Fibroblast of pulmonary artery (primary cell): ENCODE data around the gene ASMTL.

Source experiments
- DNase-seq: peaks from one replicate; pipeline ENCODE4 v3.0.0-alpha.2; 2010; ENCODE audit warnings: low read depth
- H3K4me3 ChIP-seq: replicated peaks from 2 replicates; pipeline ENCODE4 v1.5.1; 2011; ENCODE audit warnings: low read depth, mild to moderate bottlenecking, control low read depth, low read length, moderate library complexity
- TF ChIP-seq, protein P1 (sequence below): IDR thresholded peaks from 2 replicates; pipeline ENCODE4 v1.5.1; 2011; ENCODE audit warnings: mild to moderate bottlenecking, control low read depth, low read length, inconsistent platforms; ENCODE audit errors: missing control alignments

Gene ASMTL

DNA sequence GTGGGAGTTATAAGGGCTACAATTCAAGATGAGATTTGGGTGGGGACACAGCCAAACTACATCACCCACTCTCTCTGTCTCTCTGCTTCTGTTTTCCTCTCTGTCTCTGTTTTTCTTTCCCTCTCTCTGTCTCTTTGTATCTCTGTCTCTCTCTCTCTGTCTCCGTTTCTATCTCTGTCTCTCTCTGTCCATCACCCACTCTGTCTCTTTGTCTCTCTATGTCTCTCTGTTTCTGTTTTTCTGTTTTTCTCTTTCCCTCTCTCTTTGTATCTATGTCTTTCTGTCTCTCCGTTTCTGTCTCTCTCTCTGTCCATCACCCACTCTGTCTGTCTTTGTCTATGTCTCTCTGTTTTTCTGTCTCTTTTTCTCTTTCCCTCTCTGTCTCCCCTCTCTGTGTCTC is 90.8 kb downstream of the ASMTL start:
- no peak for DNase-seq
- H3K4me3 ChIP-seq = no peak overlapping the region
- TF ChIP-seq, protein P1, sequence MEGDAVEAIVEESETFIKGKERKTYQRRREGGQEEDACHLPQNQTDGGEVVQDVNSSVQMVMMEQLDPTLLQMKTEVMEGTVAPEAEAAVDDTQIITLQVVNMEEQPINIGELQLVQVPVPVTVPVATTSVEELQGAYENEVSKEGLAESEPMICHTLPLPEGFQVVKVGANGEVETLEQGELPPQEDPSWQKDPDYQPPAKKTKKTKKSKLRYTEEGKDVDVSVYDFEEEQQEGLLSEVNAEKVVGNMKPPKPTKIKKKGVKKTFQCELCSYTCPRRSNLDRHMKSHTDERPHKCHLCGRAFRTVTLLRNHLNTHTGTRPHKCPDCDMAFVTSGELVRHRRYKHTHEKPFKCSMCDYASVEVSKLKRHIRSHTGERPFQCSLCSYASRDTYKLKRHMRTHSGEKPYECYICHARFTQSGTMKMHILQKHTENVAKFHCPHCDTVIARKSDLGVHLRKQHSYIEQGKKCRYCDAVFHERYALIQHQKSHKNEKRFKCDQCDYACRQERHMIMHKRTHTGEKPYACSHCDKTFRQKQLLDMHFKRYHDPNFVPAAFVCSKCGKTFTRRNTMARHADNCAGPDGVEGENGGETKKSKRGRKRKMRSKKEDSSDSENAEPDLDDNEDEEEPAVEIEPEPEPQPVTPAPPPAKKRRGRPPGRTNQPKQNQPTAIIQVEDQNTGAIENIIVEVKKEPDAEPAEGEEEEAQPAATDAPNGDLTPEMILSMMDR = no peak

DNA sequence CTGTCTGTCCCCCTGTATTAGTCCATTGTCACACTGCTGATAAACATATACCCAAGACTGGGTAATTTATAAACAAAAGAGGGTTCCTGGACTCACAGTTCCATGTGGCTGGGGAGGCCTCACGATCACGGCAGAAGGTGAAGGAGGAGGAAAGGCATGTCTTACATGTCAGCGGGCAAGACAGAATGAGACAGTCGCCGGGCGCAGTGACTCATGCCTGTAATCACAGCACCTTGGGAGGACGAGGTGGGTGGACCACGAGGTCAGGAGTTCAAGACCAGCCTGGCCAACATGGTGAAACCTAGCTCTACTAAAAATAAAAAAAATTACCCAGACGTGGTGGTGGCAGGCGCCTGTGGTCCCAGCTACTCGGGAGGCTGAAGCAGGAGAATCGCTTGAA is 91.4 kb downstream of the ASMTL start:
- no peak for DNase-seq

DNA sequence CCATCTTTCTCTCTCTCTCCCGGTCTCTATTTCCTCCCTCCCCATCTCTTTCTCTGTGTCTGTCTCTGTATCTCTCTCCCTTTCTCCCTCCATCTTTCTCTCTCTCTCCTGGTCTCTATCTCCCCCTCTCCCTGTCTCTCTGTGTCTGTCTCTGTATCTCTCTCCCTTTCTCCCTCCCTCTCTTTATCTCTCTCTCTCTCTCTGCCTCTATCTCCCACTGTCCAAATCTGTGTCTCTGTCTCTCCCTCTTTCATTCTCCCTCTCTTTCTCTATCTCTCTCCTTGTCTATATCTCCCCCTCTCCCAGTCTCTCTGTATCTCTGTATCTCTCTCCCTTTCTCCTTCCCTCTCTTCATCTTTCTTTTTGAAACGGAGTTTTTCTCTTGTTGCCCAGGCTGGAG is 92.5 kb downstream of the ASMTL start:
- DNase-seq = no peak
- no peak overlapping the region for H3K4me3 ChIP-seq
- TF ChIP-seq, protein P1 = no peak

More for the DNA sequence above, 91.4 kb downstream of the ASMTL start:
- TF ChIP-seq, protein P1 = no peak
- no peak overlapping the region for H3K4me3 ChIP-seq

DNA sequence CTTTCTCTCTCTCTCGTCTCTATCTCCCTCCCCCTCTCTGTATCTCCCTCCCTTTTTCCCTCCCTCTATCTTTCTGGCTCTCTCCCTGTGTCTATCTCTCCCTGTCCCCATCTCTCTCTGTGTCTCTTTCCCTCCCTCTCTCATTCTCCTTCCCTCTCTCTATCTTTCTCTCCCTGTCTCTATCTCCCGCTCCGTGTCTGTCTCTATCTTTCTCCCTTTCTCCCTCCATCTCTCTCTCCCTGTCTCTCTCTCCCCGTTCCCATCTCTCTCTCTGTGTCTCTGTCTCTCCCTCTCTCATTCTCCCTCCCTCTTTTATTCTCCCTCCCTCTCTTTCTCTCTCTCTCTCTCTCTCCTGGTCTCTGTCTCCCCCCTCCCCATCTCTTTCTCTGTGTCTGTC is 93.2 kb downstream of the ASMTL start:
- TF ChIP-seq, protein P1 = no peak
- H3K4me3 ChIP-seq = no peak overlapping the region
- DNase-seq = no peak

DNA sequence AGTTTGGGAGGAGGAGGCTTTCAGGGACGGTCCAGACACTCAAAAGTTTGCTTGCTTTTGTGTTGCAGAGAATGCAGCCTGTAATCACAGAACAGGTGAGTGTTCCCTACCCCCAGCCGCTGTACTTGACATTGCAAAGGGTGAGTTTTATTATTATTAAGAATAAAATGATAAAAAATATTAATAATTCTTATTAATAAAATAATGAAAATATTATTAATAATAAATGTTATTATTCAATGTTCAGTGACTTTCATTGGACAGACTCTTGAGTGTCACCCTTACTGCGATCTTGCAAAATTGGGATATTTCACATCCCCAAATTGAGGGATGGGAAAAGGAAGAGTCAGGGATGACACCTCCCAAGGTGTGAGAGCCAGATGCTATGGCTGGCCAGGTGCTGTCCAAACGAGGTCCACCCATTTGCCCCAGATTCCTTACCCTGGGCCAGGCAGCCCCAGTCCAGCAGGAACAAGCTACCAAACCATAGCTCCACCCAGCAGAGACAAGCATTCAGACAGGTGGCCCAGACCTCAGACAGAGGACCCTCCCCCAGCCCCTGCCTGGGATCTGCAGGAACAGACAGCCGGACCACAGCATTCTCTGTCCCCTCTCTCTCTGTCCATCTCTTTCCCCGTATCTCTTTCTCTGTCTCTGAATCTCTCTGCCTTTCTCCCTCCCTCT is 93.8 kb downstream of the ASMTL start:
- TF ChIP-seq, protein P1 = no peak
- no peak for DNase-seq
- no peak overlapping the region for H3K4me3 ChIP-seq

DNA sequence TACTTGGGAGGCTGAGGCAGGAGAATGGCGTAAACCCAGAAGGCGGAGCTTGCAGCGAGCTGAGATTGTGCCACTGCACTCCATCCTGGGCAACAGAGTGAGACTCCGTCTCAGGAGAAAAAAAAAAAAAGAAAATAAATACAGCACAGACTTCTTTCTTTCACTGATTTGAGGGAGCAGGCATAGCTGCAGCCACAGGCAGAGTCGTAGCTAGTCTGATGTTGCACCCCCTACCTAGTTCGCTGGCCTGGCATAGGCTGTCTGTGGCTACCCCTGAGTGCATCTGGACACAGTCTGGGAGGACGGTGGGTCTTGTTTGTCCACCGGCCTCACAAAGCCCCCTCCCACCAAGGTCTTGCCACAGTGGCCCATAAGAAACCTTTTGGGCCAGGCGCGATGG is 94.7 kb downstream of the ASMTL start:
- TF ChIP-seq, protein P1 = no peak
- H3K4me3 ChIP-seq = no peak overlapping the region
- no peak for DNase-seq

DNA sequence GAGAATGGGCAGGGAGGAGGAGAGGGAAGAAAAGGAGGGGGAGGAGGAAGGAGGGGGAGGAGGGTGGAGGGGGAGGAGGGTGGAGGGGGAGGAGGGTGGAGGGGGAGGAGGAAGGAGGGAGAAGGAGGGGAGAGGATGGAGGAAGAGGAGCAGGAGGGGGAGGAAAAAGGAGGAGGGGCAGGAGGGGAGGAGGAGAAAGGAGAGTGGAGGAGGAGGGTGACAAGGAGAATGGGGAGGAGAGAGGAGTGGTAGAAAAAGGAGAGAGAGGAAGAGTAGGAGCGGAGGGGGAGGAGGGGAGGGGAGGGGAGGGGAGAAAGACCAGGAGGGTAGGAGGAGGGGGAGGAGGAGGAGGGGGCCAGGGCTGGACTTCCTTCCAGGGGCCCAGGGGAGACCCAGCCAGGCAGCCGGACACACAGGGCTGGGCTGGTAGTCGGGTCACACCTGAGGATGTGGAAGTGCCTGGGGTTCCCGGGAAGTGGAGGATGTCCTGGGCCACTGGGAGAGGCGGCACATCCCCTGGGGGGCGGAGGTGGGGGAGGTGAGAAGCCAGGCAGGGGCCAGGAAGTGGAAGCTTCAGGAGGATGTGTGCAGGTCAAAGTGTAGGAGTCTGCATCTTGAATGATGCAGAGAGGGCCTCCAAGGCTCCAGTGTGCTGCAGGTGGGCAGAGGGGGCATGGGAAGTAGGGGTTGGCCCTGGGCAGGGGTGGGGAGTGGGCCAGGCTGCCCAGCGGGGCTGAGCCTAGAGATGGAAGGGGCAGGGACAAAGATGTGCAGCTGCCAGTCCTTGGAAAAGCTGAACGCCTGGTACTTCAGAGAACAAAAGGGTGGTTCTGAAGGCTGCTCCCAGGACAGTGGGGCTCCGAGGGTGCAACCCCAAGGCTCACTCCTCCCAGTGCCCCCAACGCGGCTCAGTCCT is 97.3 kb downstream of the ASMTL start:
- H3K4me3 ChIP-seq = no peak overlapping the region
- TF ChIP-seq, protein P1 = no peak
- no peak for DNase-seq
